Measurements from ENCODE around the gene MYB.
A peak's percentile ranks its signal among the peaks of the same experiment; 100 is the strongest.
"Not testable (repeated sequence)": the region's sequence is repeated elsewhere in the genome, so short reads cannot be mapped to it uniquely, and the experiment has no call there.

The MYB gene

DNA sequence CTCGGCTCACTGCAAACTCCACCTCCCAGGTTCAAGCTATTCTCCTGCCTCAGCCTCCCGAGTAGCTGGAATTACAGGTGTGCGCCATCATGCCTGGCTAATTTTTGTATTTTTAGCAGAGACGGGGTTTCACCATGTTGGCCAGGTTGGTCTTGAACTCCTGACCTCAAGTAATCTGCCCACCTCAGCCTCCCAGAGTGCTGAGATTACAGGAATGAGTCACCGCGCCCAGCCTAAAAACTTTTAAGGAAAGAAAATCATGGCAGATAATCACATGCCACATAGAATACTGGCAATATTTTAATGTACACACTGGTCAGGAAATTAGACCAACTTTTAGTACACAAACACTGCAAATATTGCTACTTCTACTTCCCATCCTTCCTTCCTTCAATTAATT, 16.7 kb upstream of the MYB start:
- DNase-seq (ENCODE audit: low spot score) = not testable (repeated sequence)

DNA sequence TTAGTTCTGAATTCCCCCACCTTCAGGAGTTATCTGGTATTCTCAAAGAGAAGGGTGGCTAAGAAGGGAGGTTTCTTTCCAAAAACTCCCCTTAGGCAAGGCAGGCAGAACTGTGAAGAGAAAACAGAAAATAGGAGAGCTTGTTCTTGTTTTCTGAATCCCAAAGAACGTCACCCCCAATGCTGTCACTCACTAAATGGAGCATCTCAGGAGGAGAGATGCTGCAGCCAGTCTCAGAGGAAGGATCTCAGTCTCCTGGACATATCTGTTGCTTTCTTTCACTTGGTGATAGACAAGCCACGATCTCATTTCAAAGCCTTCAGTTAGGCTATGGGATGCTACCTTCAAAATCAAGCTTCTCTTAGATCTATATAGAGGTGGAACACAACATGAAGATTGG, 16.1 kb upstream of the MYB start:
- no peak for DNase-seq (ENCODE audit: low spot score)

DNA sequence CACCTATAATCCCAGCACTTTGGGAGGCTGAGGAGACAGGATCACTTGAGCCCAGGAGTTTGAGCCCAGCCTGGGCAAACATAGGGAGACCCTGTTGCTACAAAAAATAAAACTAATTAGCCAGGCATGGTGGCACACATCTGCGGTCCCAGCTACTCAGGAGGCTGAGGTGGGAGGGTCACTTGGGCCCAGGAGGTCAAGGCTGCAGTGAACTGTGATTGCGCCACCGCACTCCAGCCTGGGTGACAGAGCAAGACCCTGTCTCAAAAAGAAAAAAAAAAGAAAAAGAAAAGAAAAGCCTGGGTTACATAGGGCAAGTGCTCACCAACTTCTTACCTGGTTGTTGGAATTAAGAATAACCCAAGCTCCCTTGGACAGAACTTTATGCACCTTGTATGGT, 14.6 kb upstream of the MYB start:
- DNase-seq (ENCODE audit: low spot score) = no peak

DNA sequence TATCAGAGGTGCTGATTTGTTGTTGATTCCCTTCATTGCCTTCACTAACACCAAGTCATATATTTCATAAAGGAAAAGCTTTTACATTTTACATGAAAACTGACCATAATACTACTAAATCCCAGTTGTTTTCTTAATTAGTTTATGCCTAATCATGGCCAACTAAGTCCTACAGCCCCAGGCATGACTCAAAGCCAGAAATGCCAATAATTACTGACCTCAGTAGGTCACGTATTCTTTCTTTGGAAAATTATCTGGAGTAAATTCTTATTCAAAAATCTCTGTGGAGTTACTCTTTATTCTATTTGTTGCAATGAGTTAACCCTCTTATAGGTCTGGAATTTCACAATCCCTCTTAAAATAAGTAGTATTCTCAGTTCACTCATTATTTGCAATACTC, 13.5 kb upstream of the MYB start:
- DNase-seq (ENCODE audit: low spot score) = no peak

DNA sequence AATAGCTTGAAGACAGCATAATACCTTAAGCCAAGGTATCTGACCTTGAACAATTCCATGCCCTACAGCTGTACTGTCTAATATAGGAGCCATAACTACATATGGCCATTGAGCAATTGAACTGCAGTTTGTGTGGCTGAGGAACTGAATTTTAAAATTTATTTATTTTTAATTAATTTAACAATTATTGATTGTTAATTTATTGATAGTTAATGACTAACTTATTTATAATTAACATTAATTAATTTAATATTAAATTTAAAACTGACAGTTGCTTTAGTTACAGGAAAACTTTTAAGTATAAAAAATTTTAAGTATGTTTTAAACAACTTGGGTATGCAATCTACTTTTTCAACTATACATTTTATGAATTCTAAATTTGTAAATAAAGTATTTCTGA, 12.3 kb upstream of the MYB start:
- DNase-seq (ENCODE audit: low spot score) = no peak

DNA sequence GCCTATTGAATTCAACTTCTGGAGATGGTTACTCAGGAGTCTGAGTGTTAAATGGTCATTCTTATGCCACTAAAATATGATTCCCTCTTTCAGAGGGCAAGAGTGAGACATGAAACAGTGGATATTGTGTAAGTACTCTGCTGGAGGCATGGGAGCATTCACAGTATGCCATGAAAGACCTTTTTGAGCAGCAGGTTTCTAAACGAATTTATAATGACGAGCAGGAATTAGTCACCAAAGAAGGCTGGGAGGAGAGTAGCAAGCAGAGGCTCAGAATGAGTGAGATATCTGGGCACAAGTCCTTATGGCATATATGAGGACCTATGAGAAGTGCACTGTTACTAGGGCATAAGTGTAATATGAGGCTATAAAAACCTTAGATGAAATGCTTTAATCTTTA, 10.9 kb upstream of the MYB start:
- DNase-seq (ENCODE audit: low spot score) = no peak

DNA sequence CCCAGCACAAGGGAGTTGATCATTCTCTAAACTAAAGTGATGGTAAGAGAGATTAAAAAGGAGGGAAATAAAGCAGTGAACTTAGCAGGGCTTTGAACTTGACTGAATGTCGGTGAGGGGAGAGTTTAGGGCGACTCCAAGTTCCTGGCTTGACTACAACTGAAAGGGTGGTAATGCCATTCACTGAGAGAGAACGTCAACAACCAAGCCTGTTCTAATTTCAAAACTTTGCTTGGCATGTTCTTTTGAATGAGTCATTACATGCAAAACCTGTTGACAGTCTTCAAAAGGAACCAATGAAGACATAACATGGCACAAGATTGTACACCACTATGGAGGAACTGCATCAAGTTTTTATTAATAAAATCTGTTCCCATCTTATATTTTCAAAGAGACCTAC, 10.3 kb upstream of the MYB start:
- DNase-seq (ENCODE audit: low spot score) = no peak

DNA sequence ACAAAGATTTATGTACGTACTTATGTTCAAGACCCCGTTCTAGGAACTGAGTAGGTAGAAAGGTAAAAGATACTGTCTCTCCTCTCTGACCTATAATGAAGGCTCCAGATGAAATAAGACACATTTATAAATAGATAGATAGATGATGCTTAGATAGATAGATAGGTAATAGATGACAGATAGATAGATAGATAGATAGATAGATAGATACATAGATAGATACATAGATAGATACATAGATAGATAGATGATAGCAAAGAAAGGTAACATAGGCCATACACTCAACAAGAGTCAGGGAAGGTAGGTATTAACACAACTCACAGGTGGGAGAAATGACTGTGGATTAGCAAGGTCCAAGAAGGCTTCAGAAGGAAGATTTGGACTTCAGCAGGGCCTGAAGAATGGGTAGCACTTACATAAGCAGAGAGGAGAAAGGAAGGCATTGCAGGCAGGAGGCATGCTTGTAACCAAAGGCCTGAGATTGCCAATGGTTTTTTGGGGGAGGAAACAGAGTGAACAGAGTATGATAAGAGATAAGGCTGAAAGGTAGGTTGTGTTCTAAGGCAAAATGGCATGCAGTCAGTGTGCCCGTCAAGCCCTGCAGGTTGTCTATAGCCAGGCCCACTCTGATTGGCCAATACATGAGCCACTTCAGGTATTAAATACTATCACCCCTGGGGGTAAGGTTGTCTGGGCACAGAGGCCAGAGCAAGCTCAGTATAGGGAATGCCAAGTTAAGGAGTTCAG, 7.7 kb upstream of the MYB start:
- no peak for DNase-seq (ENCODE audit: low spot score)

DNA sequence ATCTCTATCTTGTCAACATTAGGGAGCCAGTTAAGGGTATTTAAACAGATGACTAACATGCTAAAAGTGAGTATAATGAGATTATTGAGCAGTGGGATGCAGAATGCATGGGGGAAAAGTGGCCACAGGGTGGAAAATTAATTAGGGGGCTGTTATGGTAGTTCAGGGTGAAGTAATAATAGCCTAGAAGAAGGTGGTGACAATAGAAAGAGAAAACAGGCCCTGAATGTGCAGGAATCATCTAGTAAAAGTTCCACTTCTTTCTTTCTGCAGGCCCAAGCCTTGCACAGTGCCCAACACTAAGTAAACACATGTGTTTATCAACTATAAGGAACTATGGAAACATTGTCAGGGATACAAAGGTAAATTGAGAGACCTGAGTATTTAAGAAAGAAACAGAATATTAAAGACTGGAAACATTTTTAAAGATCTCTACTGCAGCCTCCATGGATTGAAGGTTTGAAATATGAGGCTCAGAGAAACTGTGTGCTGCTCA, 7.1 kb upstream of the MYB start:
- DNase-seq (ENCODE audit: low spot score) = no peak

DNA sequence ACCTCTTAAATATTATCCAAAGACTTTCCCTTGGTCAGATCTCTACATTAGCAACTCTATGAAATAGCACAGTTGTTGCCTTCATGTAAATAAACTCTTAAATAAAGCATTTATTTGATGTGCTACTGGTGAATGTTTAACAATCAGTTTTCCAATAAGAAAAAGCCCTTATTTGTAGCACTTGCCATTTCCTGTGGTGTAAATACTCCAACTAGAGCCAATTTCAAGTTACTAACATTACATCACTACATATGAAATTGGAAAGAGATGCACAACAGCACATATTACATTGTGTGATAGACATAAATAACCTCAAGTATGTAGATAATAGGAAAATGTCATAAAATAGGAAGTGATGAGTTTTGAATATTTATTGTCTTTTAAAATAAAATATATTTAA, 5.0 kb upstream of the MYB start:
- no peak for DNase-seq (ENCODE audit: low spot score)

DNA sequence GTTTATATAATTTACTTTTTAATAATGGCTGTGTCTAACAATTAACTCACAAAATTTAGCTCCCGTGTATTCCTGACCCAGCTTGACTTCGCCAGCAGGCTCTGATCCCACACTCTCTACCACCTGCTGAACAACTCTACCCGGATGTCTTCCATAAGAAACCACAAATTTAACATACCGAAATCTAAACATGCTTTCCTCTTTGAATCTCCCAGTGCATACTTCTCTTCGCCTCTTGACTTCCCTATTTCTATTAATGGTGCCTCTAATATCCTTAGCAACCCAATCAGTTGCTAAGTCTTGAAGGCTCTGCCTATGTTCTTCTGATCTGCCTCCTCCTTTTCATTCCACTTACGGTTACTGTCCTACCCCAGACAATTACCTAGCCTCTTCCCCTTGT, 4.6 kb upstream of the MYB start:
- DNase-seq (ENCODE audit: low spot score) = no peak

DNA sequence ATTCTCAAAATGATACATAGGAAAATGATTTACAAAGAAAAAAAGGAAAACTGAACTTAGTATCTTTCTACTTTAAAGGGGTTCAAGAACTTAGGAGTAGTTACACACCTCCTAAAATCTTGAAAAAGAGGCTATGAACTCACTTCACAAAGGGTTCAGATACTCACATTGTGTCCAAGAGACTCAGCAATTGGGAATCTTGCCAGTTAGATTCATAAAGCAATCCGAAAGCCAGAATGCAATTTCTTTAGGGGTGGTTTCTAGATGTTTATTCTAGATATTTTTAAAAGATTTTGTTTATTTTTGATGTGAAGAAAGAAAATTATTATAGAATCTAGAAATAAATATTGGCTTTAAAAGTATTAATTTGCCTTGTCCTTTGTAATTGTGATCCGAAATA, 1.7 kb upstream of the MYB start:
- no peak for DNase-seq (ENCODE audit: low spot score)

DNA sequence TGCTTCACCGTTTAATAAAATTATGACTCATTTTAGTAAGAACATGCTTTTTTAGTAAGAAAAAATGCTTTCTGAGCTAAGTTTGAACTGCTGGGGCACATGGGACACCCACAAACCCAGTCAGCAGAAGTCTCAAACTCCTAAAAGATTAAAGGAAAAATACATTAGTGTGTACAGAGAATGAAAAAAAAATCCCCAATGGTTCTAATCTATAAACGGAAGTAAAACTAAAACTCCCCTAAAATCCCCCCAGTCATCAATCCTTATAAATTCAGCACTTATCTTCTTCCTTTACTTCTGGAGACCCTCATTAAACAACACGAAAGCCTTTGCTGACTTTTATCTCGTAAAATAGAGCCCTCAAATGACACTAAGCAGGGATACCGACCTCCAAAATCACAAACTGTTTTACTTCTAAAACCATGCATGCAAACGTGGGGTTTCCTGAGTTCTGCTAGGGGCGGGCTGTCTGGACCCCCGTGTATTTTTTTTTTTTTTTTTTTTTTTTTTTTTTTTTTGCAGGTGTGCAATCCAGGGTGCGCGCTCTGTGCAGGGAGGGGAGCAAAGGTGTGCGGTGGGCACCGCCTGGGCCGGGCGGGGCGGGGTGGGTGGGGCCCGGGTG, 1.1 kb upstream of the MYB start:
- DNase-seq (ENCODE audit: low spot score) = no peak

DNA sequence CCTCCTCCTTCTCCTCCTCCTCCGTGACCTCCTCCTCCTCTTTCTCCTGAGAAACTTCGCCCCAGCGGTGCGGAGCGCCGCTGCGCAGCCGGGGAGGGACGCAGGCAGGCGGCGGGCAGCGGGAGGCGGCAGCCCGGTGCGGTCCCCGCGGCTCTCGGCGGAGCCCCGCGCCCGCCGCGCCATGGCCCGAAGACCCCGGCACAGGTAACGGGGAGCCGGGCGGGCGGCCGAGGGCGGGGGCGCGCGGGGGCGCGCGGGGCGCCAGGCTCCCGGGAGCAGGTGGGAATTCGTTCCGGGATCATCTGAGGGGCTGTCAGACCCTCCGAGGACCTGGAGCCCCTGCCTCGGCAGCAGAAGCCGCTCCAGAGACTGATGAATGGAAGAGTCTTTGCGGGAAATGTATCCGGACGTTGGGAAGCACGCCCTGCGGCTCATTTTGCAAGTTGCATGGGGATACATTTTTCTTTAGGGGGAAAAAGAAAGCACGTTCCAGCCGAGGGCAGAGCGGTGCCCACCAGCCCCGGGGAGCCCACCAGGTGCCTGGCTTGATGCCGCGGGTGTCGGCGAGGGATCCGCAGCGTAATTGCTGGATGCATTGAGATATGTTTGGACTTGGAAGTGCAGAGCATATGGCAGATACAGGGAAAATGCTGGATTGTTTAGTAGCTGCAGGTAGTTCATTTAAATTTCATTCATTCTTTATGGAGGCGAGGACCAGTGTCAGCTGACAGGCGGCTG, 394 bp downstream of the MYB start:
- peak; percentile 8 for DNase-seq (ENCODE audit: low spot score)

DNA sequence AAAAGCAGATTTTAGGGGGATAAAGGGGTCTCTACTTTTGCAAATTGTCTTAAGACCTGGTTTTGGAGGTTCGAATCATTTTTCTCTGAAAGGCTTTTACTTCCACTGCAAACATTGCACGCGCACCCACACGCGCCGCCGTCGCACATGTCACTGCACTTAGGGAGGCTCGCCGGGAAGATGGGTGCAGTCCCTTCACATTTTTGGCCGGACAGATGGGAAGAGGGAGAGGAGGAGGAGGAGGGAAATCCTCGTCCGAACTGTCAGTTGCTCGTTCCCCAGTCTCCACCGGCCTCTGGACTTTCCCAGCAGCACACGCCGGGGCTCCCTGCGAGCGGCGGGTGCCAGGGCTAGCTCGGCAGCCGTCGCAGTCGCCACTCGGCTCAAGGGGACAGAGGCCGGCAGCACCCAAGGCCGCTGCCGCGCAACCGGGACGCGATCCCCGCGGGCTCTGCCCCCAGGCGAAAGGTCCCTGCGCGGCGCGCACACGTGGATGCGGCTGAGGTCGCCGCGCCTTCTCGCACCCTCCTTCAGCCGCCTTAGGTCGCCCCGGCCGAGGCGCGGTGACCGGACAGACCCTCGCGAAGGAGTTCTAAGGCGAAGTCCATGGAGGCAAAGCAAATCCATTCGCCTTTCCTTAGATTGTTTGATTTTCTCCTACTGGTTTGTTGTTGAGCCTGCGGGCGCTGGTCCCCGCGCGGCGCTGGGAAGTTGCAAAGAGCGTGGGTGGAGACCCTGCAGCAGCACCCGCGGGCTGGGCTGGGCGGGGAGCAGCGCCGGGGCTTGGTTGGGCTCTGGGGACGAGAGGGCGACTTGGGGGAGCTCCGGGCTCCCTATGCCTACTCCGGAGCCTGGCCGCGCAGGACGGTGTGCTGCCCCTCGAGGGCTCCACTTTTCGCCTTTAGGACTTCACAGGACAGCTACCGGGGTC, 1.2 kb downstream of the MYB start:
- peak; percentile 7 for DNase-seq (ENCODE audit: low spot score)

DNA sequence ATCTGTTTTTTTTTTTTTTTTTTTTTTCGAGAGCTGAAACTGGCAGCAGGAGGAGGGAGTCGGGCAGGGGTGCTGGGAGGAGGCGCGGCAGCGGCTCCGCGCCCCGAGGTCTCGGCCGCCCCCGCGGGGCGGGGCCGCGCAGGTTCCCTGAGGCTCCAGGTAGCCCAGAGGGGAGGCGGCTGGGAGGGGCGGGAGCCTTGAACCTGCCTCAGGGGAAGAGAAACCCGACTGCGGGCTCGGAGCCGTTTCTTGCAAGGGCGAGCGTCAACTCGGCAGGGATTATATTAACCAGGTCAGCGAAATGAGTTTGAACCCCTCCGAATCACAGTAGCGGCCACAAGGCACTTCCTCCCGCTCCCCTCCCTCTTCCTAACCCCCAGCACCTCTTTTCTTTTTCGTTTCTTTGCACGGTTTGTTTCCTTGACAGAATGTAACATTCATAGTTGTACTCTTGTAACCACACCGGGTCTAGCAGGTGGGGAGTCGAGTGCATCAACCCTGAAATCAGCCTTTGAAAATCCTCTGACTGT, 2.0 kb downstream of the MYB start:
- peak; percentile 28 for DNase-seq (ENCODE audit: low spot score)

DNA sequence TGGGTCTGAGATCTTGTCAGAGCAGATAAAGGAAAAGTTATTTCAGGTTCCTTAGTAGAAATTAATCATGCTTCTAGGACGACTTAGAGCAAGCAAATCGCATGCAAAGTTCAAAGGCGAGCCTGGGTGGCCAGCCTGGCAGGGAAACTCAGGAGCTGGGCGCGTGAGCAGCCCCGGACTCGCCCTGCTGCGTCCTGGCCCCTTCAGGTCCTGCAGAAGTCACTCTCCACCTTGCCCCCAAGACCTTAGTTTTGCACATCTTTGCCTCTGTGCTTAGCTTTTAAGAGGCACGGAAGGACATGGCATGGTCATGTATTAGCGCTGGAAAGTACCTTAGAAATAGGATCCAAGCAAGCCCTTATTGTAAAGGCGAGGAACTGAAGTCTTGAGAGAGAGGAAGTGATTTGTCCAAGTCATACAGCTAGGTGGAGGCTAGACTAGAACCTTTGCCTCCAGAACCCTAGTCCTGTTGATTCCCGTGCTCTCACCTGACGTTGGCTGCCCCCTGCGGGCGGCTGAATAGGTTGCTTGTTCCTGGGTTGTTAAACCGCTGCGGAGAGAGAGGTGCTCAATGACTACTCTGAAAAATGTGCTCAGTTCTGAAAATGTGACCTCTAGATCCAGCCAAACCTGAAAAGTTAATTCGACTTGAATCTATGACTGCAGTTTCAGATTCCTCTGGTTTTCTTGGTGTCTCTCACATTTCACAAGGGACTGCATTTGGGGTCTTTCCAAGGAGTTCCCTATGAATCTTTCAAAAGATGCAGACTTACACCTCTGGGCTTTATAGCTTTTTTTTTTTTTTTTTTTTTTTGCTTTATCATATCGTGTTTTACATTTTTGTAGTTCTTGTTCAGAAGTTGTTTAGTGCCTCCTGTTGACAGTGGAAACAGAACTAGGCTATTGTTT, 2.7 kb downstream of the MYB start:
- peak; percentile 67 for DNase-seq (ENCODE audit: low spot score)

DNA sequence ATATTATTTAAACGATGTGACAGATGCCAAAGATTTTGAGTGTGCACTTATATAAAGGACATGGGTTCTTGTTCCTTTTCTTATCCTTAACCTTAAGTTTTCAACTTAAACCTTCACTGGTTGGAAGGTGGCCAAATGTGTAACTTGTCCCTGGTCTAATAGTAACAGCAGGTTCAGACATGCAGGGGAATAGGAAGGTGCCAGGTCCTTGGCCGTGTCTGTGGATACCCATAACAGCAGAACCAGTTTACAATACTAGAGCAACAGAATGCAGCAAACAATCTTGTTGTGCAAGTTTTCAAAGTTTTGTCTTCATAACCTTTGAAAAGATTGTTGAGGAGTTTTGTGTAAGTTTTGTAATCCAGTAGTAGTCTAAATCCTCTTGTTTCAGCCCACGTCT, 4.4 kb downstream of the MYB start:
- DNase-seq (ENCODE audit: low spot score) = no peak

DNA sequence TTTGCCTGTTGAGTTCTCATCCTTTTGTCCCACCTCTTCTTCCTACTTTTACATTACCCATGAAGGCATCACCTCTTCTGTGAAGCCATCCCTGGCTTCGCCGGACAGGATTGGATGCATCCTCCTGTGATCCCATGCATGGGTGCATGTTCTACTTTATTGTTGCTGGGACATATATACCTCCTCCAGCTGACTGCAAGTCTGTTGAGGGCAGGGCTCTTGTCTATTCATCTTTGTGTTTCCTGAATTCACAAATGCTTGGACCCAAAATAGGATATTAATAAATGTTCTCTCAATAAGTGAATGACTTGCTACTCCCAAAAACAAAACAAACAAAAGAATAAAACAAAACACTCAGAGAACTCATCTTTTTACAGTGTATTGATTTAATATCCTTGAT, 5.1 kb downstream of the MYB start:
- no peak for DNase-seq (ENCODE audit: low spot score)

DNA sequence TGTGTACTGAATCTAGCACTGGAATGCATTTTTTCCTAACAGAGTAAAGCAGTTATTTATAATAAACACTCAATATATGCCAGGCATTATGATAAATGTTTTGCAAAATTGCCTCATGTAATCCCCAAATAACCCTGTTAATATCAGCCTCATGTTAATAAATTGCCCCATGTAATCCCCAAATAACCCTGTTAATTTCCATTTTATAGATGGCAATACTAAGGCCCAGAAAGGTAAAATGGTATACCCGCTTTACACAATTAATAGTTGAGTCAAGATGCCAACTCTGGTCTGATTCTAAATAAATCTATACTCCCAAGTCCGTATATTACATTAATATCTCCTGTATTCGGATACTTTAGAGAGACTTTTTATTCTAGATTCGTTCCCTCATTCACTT, 6.3 kb downstream of the MYB start:
- DNase-seq (ENCODE audit: low spot score) = no peak

DNA sequence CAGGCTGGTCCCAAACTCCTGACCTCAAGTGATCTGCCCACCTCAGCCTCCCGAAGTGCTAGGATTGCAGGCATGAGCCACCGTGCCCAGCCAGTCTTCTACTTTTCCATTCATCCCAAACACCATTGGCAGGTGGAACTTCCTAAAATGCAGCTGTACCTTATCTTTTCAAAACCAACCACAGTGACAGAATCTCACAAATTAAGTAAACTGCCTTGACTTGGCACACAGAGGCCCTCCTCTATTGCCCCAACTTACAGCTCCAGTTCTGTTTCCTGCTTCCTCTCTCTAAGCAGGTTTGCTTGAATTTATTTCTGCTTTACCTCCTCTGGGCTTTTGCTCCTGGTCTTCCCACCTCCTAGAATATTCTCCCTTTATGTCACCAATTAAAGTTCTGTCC, 7.6 kb downstream of the MYB start:
- DNase-seq (ENCODE audit: low spot score) = no peak
